ELF-1 (cell line): ENCODE results near the gene PPM1M.
"Not testable (repeated sequence)": the region's sequence is repeated elsewhere in the genome, so short reads cannot be mapped to it uniquely, and the experiment has no call there.

Experiments used
- DNase-seq: peaks from one replicate; pipeline ENCODE4 v3.0.0-alpha.2; 2016; ENCODE audit warnings: low read depth, low spot score

PPM1M gene

GRCh38 chr3:52277071-52277964 is 31.8 kb downstream of the PPM1M start:
- peak; percentile 68 for DNase-seq

- peak; percentile 68 for DNase-seq
These were observed 32.5 kb downstream of the PPM1M start for GRCh38 chr3:52277972-52278509.

DNA sequence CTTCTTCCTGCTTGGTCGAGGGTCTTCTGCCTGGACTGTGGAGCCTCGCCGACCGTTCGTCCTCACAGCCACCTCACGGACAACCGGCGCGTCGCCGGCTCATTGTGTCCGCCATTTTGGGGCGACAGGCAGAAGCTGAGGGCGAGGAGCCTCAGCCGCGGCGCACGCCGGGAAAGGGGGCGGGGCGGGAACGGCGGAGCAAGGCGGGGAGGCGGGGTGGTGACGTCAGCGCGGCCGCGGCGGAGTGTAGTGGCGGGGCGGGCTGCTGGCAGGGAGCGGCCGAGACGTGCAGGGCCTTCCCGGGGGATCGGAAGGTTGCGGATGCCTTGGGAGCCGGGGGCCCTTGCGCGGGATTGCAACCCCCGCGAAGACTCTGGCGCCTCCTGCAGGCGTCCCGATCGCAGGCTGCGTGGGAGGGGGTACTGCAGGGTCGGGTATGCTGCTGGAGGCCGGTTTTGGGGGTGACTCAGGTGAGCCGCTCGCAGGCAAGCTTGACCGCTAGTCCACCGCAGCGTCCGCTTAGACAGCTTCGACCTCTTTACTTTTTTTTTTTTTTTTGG is 33.0 kb downstream of the PPM1M start, which contains the start of gene WDR82:
TSS of gene WDR82 (minus strand) at position 140 of the 560 bp plus-strand sequence. CDS start 288 bp downstream, outside the sequence.
- peak; percentile 92 for DNase-seq

DNA sequence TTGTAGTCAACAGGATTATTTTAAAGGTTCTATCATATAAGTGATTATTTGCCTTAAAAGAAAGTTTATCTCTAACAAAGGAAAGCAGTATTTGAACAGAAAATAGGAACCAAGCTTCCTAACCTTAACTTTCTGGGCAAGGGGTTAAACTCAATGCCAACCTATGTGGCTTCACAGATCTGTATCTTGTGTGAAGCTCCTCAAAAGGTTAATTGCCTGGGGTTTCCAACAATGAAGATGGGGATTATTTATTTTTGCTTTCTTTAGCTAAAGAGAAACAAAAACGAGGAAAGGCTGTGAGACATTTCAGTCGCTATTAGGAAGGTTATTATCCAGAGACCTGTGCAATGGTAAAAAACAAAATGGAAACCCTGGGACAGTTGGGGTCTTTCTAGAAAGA is 34.0 kb downstream of the PPM1M start:
- no peak for DNase-seq

- DNase-seq, result peak; percentile 68
These were observed 34.5 kb downstream of the PPM1M start for GRCh38 chr3:52280050-52280461.

DNA sequence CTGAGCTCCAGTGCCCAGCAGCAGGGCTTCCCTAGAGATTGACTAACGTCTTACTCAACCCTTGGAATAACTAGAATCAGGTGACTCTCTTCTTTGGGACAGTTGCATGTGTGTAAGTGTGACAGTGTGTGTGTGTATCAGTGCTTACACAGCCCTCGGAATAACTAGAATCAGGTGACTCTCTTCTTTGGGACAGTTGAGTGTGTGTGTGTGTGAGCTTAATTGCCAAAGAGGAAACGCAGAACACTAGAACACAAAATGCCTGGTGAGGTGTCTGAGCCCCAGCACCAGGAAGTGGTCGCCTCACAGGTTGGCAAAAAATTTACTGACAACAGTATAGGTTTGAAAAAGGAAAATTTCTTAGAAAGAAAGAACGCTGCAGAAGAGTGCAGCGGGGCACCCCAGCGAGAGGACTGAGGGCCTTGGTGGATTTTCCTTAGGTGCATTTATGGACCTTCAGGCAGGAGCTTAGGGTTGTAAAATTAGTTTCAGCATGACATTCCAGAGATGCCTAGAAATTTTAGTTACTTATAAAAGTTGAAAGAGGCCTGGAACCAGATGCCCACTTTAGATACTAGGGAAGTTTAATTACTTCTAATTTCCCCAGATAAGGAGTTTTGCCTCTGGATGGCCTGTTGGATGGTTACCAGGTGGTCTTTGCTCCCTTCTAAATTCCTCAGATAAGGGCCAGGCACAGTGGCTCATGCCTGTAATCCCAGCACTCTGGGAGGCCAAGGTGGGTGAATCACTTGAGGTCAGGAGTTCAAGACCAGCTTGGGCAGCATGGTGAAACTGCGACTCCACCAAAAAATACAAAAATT is 36.6 kb downstream of the PPM1M start:
- peak; percentile 51 for DNase-seq

DNA sequence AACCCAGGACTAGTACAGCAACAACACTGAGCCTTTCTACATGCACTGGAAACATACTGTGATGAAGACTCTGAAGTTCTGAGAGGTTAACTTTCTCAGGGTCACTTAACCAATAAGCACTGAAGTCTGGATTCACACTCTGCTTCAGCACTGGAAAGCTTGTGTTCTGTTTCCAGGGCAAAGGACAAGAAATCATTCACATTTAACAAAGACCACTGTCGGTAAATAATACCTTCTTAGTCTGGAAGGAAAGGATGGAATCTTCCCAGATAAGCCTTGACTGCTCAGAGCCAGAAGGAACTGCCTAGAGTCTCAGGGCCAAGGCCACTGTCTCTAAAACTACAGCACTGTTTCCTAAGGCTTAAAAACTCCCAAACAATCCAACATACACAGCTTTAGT is 37.7 kb downstream of the PPM1M start:
- DNase-seq, result no peak

DNA sequence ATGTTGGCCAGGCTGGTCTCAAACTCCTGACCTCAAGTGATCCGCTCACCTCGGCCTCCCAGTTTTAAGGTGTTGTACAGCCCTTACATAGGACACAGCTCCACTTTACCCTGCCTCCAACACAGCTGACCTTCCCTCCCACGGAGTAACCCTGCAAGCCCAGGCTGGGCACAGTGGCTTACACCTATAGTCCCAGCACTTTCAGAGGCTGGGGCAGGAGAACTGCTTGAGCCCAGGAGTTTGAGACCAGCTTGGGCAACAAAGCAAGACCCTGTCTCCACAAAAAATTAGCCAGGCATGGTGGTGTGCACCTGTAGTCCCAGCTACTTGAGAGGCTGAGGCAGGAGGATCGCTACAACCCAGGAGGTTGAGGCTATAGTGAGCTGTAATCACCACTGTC is 38.5 kb downstream of the PPM1M start:
- not testable (repeated sequence) for DNase-seq

- no peak for DNase-seq
These were observed 41.2 kb downstream of the PPM1M start for GRCh38 chr3:52286777-52287110.

GRCh38 chr3:52288674-52289073 is 43.1 kb downstream of the PPM1M start:
- no peak for DNase-seq

DNA sequence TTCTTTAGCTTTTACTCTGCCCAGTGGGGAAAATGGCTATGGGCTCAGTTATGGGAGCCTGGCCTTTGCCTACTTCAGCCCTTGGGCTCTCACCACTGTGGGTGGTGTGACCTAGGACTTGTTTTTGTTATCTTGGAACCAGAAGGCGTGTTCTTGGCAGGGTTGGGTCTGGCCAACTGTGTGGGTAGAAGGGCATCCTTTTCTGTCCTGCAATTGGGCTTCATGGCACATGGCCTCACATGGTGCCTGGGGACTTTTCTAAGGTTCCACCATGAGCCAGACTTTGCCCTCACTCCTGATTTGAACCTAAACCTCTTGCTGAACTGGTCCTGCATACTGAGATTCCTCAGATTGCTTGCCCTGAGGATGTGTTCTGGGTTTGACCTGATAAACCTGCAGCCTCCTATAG is 43.8 kb downstream of the PPM1M start:
- DNase-seq, result peak; percentile 70

DNA sequence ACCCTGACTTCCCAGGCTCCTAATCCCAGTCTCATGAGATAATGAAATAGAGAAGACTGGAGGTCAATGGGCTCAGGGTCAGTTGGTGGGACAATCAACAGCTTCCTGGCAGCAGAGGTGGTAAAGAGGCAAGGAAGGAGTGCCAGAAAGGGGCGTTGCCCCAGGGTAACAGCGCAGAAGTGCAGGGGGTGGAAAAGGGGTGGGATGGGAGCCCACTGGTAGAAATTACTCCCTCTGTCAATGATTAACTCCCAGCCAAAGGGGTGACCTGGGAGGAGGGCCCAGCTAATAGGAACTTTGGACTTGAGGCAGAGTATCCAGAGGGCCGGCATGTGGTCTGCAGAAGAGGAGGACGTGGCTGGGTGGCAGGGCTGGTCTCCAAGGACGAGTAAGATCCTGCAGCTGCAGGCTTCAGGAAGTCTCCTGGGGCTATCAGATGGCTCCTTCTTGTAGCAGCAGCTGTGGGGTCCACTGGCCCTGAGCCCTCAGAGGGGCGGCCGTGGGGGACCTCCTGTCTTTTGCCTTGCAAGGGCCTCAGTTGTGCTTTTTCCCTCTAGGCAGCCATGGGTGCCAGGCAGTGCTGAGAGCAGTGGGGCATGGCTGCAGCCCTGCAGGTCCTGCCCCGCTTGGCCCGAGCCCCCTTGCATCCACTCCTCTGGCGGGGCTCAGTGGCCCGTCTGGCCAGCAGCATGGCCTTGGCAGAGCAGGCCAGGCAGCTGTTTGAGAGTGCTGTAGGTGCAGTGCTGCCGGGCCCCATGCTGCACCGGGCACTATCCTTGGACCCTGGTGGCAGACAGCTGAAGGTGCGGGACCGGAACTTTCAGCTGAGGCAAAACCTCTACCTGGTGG is 44.4 kb downstream of the PPM1M start:
- no peak for DNase-seq

- DNase-seq, result no peak
These were observed 45.3 kb downstream of the PPM1M start for GRCh38 chr3:52290596-52291507.

DNA sequence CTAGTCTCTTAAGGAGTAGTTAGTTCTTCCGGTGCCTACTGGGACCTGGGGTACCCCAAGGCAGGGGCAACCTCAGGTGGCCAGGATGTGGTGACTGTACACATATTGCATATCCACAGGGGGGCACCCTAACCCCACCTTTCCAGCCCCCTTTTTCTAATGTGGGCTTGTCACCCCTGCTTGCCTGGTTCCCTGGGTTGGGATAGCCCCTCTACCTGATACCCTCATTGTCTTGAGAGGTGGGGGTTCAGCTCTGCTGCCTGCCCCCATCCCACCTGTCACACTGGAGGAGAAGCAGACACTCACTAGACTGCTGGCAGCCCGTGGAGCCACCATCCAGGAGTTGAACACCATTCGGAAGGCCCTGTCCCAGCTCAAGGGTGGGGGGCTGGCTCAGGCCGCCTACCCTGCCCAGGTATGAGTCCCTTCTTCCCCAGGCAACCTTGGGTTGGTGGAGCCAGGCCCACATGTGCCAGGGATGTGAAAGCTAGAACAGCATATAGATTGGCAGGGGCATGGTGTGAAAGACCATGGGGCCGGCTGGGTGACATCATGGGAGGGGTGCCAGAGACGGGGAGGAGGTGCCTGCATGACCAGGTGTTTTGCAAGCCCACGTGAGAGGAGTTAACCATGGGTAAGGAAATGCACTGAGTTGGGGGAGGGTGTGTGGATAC is 46.1 kb downstream of the PPM1M start:
- no peak for DNase-seq

- DNase-seq, result no peak
These were observed 46.9 kb downstream of the PPM1M start for GRCh38 chr3:52292247-52293065.

DNA sequence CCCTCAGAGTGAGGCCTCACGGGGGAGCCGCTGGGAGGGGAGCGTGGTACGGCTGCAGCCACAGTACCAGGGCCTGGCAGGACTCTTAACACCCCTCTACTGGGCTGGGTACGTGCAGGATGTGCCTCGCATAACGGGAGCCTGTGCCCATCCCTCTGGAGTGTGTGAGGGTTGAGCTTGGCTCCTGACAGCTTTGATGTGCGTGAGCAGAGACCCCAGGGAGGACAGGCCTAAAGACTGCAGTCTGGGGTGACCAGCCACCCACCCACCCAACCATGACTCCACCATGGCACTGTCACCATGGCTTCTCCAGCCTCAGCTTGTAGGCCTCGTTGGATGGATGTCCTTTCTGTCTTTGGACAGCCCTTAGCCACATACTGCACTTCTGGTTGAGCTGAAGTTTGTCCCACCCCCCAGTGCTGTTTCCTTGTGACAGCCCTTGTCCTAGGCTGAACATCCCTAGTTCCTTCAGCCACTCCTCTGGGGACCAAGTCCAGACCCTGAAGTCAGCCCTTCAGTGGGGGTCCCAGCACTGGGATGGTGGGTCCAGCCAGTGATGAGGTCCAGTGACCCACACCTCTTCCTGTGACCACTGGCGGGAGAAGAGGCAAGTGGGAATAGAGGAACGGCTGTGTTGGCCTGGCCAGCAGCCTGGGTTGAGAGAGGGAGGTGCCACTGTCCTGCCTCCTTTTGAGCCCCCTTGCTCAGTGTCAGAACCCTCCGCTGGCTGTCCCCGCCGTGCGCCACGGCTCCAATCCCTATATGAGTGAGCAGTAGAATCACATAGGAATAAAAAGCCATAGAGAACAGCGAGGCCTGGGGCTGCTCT is 48.1 kb downstream of the PPM1M start:
- no peak for DNase-seq

DNA sequence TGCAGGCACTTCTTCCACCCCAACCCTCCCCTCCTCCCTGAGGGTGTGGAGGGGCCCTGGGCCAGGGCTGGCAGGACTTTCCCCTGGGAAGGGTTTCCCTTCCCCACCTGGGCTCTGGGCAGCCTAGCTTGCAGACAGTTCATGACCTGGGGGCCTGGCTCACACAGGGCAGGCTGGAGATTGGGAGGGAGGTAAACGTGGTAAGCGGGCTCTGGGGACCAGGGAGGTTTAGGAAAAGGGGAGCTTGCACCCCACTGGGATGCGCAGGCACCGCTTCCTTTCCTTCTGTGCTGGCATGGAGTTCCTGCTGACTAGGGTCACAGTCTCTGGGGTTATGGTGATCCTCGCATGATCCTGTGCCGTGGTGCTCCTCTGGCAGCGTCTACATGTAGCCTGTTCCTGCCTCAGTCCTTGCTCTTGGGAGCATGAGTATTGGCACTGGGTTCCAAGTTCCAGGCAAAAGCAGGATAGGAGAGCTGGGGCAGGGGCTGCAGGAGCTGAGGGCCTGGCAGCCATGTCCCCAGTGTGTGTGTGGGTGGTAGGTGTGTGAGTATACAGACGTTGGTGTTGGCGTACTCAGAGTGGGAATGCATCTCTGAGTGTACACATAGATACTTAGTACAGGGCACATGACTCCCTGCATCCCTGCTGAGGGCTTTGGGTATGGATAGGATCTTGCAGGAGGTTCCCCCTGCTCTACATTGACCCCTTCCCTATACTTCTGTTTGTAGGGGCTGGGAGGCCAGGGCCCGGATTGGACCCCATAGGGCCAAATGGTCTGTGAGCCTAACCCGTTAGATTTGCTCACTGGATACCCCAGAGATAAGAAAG is 49.0 kb downstream of the PPM1M start:
- DNase-seq, result no peak
